ENCODE results near the gene C16orf82. TPM values are rescaled to one million over a fixed set of nuclear protein-coding genes. Genes with fewer than 3 reads are reported as not detected.

C16orf82 gene
- total RNA-seq, 1 experiment from 2014 or later: not detected

GRCh38 chr16:27114006-27114405, 47.3 kb downstream of the C16orf82 start:
- ChIA-PET POLR2A (interaction anchor here (0.6 kb wide), 1 partner anchor 786 kb away, joined by 3 read pairs; no protein-coding TSS in a partner anchor), CTCF (interaction anchor here (0.5 kb wide), 1 partner anchor 339 kb away, joined by 3 read pairs; no protein-coding TSS in a partner anchor)
- DNase-seq (ENCODE audit: low spot score) (no peak), ATAC-seq (no peak)
- Mint-ChIP-seq H3K9me3 (peaks cover 16% of the 10 kb centered on the region), H3K4me3 (no peak overlapping the region), H3K27me3 (ENCODE audit: low read depth) (peaks cover 10% of the 10 kb centered on the region; the same call in 1 of the 2 replicates), H3K4me1 (peaks cover 16% of the 10 kb centered on the region), H3K36me3 (no peaks in the 10 kb centered on the region; the same call in 1 of the 2 replicates), H3K27ac (no peak overlapping the region)
- TF ChIP-seq SMAD4 (CRISPR knock-in tag; IDR thresholded peaks at IDR 0.05): no peak
- TF ChIP-seq ZNF423 (CRISPR knock-in tag; IDR thresholded peaks at IDR 0.05): no peak

- no peak overlapping the region for H3K27ac Mint-ChIP-seq
- H3K9me3 Mint-ChIP-seq: peaks cover 46% of the 10 kb centered on the region
- TF ChIP-seq RELA (CRISPR knock-in tag; IDR thresholded peaks at IDR 0.05; ENCODE audit: borderline replicate concordance) (no peak), USF2 (CRISPR knock-in tag; IDR thresholded peaks at IDR 0.05) (0 out of 2 replicates have a peak, but pooled peaks have one; percentile 21)
- no peak for DNase-seq (ENCODE audit: low spot score)
- H3K4me3 Mint-ChIP-seq: no peak overlapping the region
- peaks cover 16% of the 10 kb centered on the region for H3K36me3 Mint-ChIP-seq
- ATAC-seq: no peak
- CTCF ChIA-PET: interaction anchor here (1.4 kb wide), 1 partner anchor 9 kb away, joined by 8 read pairs; no protein-coding TSS in a partner anchor
- POLR2A ChIA-PET: no interaction called here
- H3K27me3 Mint-ChIP-seq (ENCODE audit: low read depth): peaks cover 6% of the 10 kb centered on the region
- H3K4me1 Mint-ChIP-seq: no peaks in the 10 kb centered on the region
Observed at GRCh38 chr16:27118526-27118925, 51.8 kb downstream of the C16orf82 start.

Other genes with a start within 250 kb of the C16orf82 start
- 10.9 to 16.5 TPM (median 11.7 TPM) in 3 replicates for gene KDM8, start 136.6 kb downstream of the C16orf82 start, total RNA-seq (2021)
- gene NSMCE1, start 201.8 kb downstream of the C16orf82 start, total RNA-seq (2021): 29.4 to 44.8 TPM (median 43.8 TPM) in 3 replicates
- gene IL4R, start 247.0 kb downstream of the C16orf82 start, total RNA-seq (2021): 22.2 to 28.7 TPM (median 22.4 TPM) in 3 replicates

All from WTC11 (cell line).